ENCODE measurements around the gene PIP5K1B.
"Not testable (repeated sequence)": the region's sequence is repeated elsewhere in the genome, so short reads cannot be mapped to it uniquely, and the experiment has no call there.

Gene PIP5K1B

GRCh38 chr9:68961587-68961986 lies 256.5 kb downstream of the PIP5K1B start:
- no peak for DNase-seq (ENCODE audit: low spot score)

DNA sequence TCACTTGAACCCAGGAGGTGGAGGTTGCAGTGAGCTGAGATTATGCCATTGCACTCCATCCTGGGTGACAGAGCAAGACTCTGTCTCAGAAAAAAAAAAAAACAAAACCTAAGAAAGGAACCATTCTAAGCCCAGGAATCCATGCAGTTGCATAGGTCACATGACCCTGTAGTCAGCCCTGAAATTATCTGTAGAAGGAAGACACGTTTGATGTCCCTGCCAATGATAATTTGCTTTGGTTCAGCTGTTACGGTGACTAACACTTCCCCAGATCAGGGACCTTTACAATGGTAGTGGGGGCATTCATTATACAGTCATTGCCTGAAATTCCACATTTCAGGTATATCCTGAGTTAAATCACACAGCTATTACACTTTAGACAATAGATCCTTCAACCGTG lies 258.4 kb downstream of the PIP5K1B start:
- DNase-seq (ENCODE audit: low spot score), result no peak

GRCh38 chr9:68964102-68964541 lies 259.1 kb downstream of the PIP5K1B start:
- no peak for DNase-seq (ENCODE audit: low spot score)

DNA sequence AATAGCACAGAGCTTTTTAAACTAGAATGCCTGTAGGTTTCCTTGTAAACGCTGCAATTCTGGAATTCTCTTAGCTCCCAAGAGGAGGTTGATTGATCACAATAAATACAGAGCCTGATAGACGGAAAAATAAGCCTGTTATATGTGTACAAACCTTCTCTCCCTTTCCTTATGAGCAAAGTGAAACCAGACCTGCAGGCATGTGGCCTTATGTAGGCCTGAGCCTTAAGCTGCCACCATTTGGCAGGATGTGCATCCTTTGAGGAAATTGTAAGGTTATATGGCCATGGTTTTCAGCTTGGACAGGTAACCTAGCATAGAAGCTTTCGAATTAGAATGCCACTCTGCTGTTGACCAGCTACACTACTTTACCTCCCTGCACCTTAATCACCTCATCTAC lies 259.7 kb downstream of the PIP5K1B start:
- no peak for DNase-seq (ENCODE audit: low spot score)

DNA sequence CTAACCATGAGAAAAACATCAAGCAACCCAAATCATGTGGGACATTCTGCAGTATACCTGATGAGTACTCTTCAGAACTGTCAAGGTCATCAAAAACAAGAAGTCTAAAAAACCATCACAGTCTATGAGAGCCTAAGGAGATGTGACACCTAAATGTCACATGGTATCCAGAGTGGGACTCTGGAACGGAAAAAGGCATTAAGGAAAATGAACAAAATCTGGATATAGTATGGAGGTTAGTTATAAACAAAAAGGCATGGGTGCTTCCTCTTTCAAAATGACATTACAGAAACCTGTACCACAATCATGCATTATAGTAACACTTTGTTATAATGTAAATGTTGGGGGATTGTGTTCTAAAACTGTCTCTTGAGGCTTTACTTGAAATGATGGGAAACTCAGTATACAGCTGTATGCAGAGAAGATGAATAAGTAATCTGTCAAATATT lies 261.5 kb downstream of the PIP5K1B start:
- no peak for DNase-seq (ENCODE audit: low spot score)

DNA sequence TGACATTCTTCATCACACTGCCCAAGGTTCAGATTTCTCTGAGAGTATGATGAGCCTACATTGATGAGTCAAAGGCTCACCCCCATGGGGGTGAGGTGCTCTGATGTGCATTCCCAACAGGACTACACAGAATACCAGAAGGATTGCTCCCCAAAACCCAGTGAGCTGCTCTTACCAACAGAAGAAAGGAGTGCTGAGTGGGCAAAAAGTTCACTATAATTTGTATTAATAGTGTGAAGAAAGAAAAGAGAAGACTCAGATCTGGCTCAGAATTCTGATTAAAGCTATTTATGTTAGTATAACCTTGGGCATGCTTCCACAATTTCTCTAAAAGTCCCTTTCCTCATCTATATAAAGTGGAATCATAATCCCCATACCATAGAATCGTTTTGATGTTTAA lies 262.8 kb downstream of the PIP5K1B start:
- DNase-seq (ENCODE audit: low spot score), result peak; percentile 8

GRCh38 chr9:68969538-68969937 lies 264.5 kb downstream of the PIP5K1B start:
- no peak for DNase-seq (ENCODE audit: low spot score)

DNA sequence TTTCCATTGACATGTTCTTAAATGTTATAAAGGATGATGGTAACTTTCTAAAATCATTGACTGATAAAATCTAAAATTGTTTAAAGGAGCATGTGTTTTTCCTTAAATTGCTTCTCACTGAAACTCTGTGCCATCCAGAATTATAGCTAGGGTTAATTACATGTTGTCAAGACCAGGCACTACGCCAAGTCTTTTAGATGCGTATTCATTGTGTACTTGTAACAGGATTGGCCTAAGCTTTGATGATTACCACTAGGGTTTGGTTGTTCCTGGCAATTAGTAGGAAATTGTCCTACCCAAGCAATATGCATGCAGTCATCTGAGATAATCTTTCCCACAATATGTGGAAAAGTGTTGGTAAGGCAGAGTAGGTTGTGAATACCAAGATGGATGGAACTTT lies 265.1 kb downstream of the PIP5K1B start:
- no peak for DNase-seq (ENCODE audit: low spot score)

DNA sequence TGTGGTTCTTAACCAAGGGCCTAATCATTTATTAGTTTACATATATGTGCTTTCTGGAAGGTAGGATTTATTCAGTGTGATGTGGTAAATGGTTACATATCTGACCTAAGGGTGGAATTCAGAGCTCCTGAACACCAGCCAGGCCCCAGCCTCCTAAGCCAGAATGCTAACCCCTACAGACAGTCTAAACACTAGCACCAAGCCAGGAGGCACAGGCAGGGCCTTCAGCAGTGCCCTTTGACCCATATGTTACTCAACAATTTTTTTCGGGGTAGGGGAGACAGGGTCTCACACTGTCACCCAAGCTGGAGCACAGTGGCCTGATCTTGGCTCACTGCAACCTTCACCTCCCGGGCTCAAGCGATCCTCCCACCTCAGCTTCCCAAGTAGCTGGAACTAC lies 268.6 kb downstream of the PIP5K1B start:
- no peak for DNase-seq (ENCODE audit: low spot score)

GRCh38 chr9:68974431-68974830 lies 269.4 kb downstream of the PIP5K1B start:
- no peak for DNase-seq (ENCODE audit: low spot score)

DNA sequence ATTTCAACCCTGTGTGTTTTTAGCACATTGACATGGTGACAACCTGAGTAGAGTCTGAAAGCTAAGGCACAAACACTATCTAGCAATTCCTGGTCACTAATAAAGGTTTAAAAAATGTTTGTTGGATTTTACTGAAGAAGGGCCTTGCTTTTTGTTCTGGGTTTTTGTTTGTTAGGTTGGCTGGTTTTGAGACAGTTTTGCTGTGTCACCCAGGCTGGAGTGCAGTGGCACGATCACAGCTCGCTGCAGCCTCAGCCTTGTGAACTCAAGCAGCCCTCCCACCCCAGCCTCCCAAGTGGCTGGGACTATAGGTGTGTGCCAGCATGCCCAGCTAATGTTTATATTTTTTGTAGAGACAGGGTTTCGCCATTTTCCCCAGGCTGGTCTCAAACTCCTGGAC lies 269.9 kb downstream of the PIP5K1B start:
- no peak for DNase-seq (ENCODE audit: low spot score)

GRCh38 chr9:68975365-68976043 lies 270.5 kb downstream of the PIP5K1B start:
- no peak for DNase-seq (ENCODE audit: low spot score)

DNA sequence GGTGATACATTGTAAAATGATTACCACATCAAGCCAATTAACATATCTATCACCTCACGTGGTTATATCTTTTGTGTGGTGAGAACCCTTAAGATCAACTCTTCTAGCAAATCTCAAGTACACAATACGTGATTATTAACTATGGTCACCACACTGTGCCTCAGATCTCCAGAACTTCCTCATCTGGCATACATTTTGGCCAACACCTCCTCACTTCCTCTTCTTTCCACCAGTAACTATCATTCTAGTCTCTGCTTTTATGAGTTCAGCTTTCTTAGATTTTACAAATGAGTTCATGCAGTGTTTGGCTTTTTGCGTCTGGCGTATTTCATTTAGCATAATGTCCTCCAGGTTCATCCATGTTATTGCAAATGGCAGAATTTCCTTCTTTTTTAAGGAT lies 273.0 kb downstream of the PIP5K1B start:
- DNase-seq (ENCODE audit: low spot score), result no peak

DNA sequence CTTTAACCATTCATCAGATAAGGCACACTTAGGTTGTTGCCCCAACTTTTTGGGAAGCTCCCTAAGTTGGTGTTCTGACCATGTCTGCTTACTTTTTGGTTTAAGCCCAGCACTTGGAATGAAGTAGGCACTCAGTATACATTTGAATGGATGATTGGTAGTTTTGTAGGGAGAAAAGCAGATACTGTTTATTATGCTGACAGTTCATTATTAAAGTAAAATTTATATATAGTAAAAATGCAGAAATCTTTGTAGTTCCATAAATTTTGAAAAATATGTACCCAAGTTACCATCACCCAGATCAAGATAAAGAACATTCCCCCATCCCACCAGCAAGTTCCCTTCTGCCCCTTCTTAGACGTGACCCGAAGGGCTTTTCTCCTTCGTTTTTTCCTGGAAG lies 273.5 kb downstream of the PIP5K1B start:
- no peak for DNase-seq (ENCODE audit: low spot score)

DNA sequence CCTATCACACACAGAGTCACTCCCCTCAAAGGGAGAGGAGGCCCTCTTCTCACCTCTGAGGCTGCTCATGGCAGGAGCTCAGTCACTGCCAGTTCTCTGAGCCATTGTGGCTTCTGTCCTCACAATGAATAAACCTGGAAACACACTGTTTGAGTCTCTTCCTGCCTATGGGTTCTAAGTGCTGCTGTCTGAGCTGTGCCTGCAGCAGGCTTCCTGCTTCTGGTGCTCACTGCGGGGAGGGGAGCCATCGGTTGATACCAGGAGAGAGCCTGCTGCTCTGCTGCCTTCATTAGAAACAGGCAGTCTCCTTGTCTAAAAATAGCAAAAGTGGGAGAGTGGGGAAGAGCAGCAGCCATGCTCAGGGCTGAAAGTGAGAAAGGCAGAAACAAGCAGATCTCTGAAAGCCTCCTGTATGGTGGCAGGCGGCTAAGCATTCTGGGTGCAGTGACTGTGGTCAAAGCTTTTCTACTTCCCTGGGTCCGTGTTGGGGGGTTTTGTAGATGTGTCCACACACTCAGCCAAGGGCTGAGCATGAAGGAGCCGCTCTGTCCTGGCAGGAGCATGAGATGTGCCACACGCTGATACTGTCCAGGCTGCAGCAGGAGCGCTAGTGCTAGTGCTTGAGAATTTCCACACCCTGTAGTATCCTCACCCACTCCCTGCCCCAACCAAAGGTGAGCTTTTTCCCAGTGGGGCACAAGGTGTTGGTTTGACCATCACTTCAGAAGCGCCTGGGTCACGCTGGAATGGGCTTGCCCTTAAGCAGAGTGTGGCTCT lies 274.7 kb downstream of the PIP5K1B start:
- DNase-seq (ENCODE audit: low spot score), result no peak

- no peak for DNase-seq (ENCODE audit: low spot score)
These were observed 275.4 kb downstream of the PIP5K1B start for GRCh38 chr9:68980341-68980914.

DNA sequence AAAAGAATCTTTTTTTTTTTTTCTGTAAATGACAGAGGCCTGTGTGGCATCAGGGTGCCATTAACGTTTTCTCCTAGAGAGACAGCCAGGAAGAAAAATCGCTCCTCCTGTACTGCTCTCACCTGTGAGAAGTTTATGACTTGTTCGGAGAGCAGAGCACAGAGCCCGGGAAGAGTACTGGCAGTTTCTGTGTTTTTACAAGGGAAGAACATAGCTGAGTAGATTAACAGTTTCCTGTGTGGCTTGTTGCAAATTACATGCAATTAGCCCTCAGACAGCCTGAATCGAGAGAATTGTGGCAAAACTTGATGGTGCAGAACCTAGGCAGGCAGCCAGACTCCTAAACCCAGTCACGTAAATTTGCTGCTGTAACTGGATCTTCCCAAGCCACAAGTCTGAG lies 276.7 kb downstream of the PIP5K1B start:
- no peak for DNase-seq (ENCODE audit: low spot score)

- no peak for DNase-seq (ENCODE audit: low spot score)
These were observed 278.0 kb downstream of the PIP5K1B start for GRCh38 chr9:68983008-68983411.

- no peak for DNase-seq (ENCODE audit: low spot score)
These were observed 278.7 kb downstream of the PIP5K1B start for GRCh38 chr9:68983522-68984424.

DNA sequence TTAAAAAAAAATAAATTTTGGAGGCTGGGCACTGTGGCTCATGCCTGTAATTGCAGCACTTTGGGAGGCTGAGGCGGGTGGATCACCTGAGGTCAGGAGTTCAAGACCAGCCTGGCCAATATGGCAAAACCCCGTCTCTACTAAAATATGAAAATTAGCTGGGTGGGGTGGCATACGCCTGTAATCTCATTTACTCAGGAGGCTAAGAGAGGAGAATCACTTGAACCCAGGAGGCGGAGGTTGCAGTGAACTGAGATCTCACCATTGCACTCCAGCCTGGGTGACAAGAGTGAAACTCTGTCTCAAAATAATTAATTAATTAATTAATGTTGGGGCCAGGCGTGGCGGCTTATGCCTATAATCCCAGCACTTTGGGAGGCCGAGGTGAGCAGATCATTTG lies 281.9 kb downstream of the PIP5K1B start:
- not testable (repeated sequence) for DNase-seq (ENCODE audit: low spot score)

- DNase-seq (ENCODE audit: low spot score), result no peak
These were observed 286.4 kb downstream of the PIP5K1B start for GRCh38 chr9:68991457-68991856.

GRCh38 chr9:68995776-68996175 lies 290.7 kb downstream of the PIP5K1B start:
- DNase-seq (ENCODE audit: low spot score), result no peak
